ENCODE results near the gene DPYSL4. TPM values are rescaled to one million over a fixed set of nuclear protein-coding genes. Genes with fewer than 3 reads are reported as not detected.

Gene DPYSL4
- total RNA-seq, 1 experiment from 2014 or later, result 9.9 TPM

DNA sequence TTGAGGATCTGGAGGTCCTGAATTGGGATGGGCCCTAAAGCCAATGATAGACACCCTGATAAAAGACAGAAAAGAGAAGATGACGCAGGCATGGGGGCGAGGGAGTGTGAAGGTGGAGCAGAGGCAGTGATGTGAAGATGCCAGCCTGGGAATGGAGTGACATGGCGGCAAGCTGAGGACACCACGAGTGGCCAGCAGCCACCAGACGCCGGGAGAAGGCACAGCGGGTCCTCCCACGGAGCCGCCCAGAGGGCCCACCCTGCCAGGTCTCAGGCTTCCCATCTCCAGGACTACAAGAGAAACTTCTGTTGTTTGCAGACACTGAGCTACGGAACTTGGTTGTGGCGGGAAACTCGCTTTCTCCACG is 44.9 kb downstream of the DPYSL4 start:
- no peaks in the 10 kb centered on the region for H3K9me3 ChIP-seq (ENCODE audit: control insufficient read depth, insufficient read depth, low read depth, low read length)
- ChIA-PET CTCF (interaction anchor here (0.5 kb wide), 1 partner anchor 113 kb away, joined by 4 read pairs; no protein-coding TSS in a partner anchor), POLR2A (no interaction called here)
- in situ Hi-C loops (cut with HindIII; ENCODE audit: low pct_unique_long_range_greater_than_20kb, low sequenced_read_pairs), result no loop called here
- no peak for DNase-seq (ENCODE audit: low read depth, low spot score)
- intact Hi-C loops (cut with micrococcal nuclease; ENCODE audit: unreplicated experiment), result no loop called here
- no peaks in the 10 kb centered on the region for H3K27me3 ChIP-seq (ENCODE audit: control insufficient read depth, insufficient read depth, low read length)
- no peak overlapping the region for H3K4me3 ChIP-seq (ENCODE audit: low read depth in 2 of 2, low read length in 2 of 2)
- H3K27ac ChIP-seq (ENCODE audit: low read length), result no peak overlapping the region
- no peaks in the 10 kb centered on the region for H3K36me3 ChIP-seq (ENCODE audit: control insufficient read depth, insufficient read depth, low read length)
- no TSS peak for BruUV-seq (replicated peaks)
- H3K4me1 ChIP-seq (ENCODE audit: control insufficient read depth, insufficient read depth, low read length), result no peaks in the 10 kb centered on the region; the same call in 1 of the 2 replicates
- TF ChIP-seq SIN3A (IDR thresholded peaks at IDR 0.05; ENCODE audit: borderline replicate concordance, insufficient read depth, low read depth, low read length), result no peak
- TF ChIP-seq, protein P1, sequence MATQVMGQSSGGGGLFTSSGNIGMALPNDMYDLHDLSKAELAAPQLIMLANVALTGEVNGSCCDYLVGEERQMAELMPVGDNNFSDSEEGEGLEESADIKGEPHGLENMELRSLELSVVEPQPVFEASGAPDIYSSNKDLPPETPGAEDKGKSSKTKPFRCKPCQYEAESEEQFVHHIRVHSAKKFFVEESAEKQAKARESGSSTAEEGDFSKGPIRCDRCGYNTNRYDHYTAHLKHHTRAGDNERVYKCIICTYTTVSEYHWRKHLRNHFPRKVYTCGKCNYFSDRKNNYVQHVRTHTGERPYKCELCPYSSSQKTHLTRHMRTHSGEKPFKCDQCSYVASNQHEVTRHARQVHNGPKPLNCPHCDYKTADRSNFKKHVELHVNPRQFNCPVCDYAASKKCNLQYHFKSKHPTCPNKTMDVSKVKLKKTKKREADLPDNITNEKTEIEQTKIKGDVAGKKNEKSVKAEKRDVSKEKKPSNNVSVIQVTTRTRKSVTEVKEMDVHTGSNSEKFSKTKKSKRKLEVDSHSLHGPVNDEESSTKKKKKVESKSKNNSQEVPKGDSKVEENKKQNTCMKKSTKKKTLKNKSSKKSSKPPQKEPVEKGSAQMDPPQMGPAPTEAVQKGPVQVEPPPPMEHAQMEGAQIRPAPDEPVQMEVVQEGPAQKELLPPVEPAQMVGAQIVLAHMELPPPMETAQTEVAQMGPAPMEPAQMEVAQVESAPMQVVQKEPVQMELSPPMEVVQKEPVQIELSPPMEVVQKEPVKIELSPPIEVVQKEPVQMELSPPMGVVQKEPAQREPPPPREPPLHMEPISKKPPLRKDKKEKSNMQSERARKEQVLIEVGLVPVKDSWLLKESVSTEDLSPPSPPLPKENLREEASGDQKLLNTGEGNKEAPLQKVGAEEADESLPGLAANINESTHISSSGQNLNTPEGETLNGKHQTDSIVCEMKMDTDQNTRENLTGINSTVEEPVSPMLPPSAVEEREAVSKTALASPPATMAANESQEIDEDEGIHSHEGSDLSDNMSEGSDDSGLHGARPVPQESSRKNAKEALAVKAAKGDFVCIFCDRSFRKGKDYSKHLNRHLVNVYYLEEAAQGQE (IDR thresholded peaks at IDR 0.05; ENCODE audit: insufficient read depth in 1 of 2, low read depth in 2 of 2, low read length in 1 of 2), result no peak
- TF ChIP-seq, protein P2, sequence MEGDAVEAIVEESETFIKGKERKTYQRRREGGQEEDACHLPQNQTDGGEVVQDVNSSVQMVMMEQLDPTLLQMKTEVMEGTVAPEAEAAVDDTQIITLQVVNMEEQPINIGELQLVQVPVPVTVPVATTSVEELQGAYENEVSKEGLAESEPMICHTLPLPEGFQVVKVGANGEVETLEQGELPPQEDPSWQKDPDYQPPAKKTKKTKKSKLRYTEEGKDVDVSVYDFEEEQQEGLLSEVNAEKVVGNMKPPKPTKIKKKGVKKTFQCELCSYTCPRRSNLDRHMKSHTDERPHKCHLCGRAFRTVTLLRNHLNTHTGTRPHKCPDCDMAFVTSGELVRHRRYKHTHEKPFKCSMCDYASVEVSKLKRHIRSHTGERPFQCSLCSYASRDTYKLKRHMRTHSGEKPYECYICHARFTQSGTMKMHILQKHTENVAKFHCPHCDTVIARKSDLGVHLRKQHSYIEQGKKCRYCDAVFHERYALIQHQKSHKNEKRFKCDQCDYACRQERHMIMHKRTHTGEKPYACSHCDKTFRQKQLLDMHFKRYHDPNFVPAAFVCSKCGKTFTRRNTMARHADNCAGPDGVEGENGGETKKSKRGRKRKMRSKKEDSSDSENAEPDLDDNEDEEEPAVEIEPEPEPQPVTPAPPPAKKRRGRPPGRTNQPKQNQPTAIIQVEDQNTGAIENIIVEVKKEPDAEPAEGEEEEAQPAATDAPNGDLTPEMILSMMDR (IDR thresholded peaks at IDR 0.05), result no peak
- no peak for TF ChIP-seq POLR2AphosphoS5 (IDR thresholded peaks at IDR 0.05; ENCODE audit: low read depth, low read length)
- TF ChIP-seq TCF7L2 (IDR thresholded peaks at IDR 0.05; ENCODE audit: low read depth, low read length), result no peak
- ATAC-seq, result no peak

DNA sequence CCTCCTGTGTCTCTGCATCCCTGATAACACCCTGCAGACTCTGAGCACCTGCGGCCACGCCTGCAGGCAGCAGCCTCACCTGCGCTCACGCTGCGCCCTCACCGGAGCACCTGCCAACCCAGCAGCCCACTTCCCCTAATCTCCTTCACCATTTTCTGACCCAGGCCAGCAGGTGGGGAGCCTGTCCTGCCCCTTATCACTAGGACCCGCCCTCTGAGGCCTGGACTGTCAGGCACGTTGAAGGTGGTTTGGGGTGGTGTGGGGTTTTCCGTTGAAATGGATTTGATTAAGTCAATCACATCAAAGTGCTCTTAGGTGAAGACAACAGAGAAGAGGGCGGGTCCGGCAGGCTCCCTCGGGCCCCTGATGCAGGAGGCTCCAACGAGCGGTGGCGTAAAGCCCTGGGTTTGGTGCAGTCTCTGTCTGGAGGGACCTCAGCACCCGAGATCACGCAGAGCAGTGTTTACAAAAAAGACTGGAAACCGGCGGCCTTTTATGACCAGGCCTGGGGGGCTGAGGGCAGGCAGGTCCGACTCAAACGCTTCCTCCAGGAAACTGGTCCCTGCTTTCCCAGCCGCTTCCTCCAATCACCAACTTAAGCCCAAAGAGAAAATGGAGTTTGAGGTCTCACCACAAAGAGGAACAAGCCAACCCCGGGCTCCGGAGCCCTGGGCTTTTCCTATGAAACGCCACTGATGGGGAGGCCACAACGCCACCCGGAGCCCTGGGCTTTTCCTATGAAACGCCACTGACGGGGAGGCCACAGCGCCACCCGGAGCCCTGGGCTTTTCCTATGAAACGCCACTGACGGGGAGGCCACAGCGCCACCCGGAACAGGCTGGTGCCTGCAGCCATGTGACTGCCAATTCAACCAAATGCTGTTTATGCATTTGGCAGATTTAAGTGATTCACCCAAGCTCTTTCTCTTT is 45.5 kb downstream of the DPYSL4 start:
- CTCF ChIA-PET, result no interaction called here
- Histone ChIP-seq H3K4me1 (ENCODE audit: control insufficient read depth, insufficient read depth, low read length) (no peaks in the 10 kb centered on the region; the same call in 1 of the 2 replicates), H3K27me3 (ENCODE audit: control insufficient read depth, insufficient read depth, low read length) (no peaks in the 10 kb centered on the region), H3K36me3 (ENCODE audit: control insufficient read depth, insufficient read depth, low read length) (no peaks in the 10 kb centered on the region), H3K4me3 (ENCODE audit: low read depth in 2 of 2, low read length in 2 of 2) (no peak overlapping the region), H3K27ac (ENCODE audit: low read length) (no peak overlapping the region), H3K9me3 (ENCODE audit: control insufficient read depth, insufficient read depth, low read depth, low read length) (no peaks in the 10 kb centered on the region)
- in situ Hi-C loops (cut with HindIII; ENCODE audit: low pct_unique_long_range_greater_than_20kb, low sequenced_read_pairs), result no loop called here
- no TSS peak for BruUV-seq (replicated peaks)
- POLR2A ChIA-PET, result no interaction called here
- ATAC-seq, result no peak
- no peak for DNase-seq (ENCODE audit: low read depth, low spot score)
- TF ChIP-seq SIN3A (IDR thresholded peaks at IDR 0.05; ENCODE audit: borderline replicate concordance, insufficient read depth, low read depth, low read length), result no peak
- TF ChIP-seq, protein P2 (IDR thresholded peaks at IDR 0.05), result no peak
- TF ChIP-seq, protein P1 (IDR thresholded peaks at IDR 0.05; ENCODE audit: insufficient read depth in 1 of 2, low read depth in 2 of 2, low read length in 1 of 2), result no peak
- no peak for TF ChIP-seq TCF7L2 (IDR thresholded peaks at IDR 0.05; ENCODE audit: low read depth, low read length)
- no peak for TF ChIP-seq POLR2AphosphoS5 (IDR thresholded peaks at IDR 0.05; ENCODE audit: low read depth, low read length)
- intact Hi-C loops (cut with micrococcal nuclease; ENCODE audit: unreplicated experiment), result no loop called here

All from Panc1 (cell line).